ENCODE data around the gene MGMT.
A peak's percentile ranks its signal among the peaks of the same experiment; 100 is the strongest.

MGMT gene

DNA sequence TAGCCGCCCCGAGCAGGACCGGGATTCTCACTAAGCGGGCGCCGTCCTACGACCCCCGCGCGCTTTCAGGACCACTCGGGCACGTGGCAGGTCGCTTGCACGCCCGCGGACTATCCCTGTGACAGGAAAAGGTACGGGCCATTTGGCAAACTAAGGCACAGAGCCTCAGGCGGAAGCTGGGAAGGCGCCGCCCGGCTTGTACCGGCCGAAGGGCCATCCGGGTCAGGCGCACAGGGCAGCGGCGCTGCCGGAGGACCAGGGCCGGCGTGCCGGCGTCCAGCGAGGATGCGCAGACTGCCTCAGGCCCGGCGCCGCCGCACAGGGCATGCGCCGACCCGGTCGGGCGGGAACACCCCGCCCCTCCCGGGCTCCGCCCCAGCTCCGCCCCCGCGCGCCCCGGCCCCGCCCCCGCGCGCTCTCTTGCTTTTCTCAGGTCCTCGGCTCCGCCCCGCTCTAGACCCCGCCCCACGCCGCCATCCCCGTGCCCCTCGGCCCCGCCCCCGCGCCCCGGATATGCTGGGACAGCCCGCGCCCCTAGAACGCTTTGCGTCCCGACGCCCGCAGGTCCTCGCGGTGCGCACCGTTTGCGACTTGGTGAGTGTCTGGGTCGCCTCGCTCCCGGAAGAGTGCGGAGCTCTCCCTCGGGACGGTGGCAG is at the start of gene MGMT:
Gene MGMT, plus strand, starts transcription at position 539 of the 656 bp plus-strand sequence.
- H3K27ac ChIP-seq = peak within 1 kb of the TSS; percentile 73
- TF ChIP-seq, protein P1, sequence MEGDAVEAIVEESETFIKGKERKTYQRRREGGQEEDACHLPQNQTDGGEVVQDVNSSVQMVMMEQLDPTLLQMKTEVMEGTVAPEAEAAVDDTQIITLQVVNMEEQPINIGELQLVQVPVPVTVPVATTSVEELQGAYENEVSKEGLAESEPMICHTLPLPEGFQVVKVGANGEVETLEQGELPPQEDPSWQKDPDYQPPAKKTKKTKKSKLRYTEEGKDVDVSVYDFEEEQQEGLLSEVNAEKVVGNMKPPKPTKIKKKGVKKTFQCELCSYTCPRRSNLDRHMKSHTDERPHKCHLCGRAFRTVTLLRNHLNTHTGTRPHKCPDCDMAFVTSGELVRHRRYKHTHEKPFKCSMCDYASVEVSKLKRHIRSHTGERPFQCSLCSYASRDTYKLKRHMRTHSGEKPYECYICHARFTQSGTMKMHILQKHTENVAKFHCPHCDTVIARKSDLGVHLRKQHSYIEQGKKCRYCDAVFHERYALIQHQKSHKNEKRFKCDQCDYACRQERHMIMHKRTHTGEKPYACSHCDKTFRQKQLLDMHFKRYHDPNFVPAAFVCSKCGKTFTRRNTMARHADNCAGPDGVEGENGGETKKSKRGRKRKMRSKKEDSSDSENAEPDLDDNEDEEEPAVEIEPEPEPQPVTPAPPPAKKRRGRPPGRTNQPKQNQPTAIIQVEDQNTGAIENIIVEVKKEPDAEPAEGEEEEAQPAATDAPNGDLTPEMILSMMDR (conservative IDR thresholded peaks at IDR 0.05) = no peak

GRCh38 chr10:129417870-129418269 is 49.2 kb upstream of the MGMT start:
- H3K27ac ChIP-seq = no peak overlapping the region
- TF ChIP-seq, protein P1 (conservative IDR thresholded peaks at IDR 0.05) = no peak

DNA sequence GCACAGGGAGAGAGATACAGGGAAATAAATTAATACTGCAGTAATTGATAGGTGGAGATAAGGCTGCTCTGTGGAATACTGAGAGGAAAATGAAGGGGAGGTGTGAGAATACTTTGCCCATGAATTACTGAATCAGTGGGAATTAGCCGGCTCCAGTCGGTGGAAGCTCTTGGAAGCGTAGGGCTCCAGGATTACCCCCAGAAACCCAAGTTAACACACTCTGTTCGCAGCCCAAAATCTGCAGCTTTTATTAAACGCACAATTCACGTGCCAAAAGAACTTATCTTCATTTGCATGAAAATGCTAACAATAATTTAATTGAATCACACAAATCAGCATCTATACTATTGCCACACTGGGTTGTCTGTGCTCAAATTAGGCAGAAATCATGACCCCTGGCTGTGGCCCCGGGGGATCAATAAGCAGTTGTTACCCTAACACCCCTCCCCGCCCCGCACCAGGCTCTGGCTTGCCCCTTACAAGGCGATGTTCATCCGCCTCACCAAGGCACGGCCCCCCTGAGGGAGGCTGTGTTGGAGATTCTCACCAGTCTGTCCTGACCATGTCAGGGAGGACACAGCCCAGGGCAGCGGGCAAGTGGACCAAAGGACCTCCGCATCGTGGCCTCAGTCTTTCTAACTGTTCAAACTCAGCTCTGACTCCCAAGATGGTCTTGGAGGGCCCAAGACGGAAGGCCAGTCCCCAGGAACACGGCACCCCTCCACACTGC is 48.4 kb upstream of the MGMT start:
- TF ChIP-seq, protein P1 (conservative IDR thresholded peaks at IDR 0.05) = no peak
- H3K27ac ChIP-seq = no peak overlapping the region

- no peak overlapping the region for H3K27ac ChIP-seq
- TF ChIP-seq, protein P1 (conservative IDR thresholded peaks at IDR 0.05) = no peak
Measured at GRCh38 chr10:129419397-129419796, 47.6 kb upstream of the MGMT start.

DNA sequence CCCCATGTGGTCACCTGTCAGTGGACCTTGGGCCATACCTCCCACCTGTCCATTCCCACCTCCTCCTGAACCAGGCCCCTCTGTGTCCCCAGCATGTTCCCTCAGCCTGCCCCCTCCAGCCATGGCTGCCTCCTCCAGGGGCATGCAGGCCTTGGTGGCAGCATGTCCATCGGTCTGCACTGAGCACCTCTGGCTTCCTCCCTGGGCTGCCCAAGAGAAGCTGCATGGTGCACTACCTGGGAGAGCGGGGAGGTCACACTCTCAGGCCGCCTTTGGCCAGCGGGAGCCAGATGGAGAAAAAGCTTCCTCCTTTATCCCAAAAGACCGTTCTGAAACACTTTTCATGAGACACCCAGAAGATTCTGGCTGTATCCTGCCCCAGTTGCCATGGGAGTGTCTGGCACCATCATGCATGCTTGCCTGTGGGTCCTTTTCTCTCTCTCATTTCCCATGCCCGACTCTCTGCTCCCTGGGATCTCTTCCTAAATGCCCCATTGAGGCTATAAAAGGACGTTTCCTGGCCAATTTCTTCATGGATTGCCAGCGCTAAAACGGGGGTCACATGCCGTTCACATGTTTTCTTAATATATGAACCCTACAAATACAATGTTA is 45.5 kb upstream of the MGMT start:
- no peak overlapping the region for H3K27ac ChIP-seq
- TF ChIP-seq, protein P1 (conservative IDR thresholded peaks at IDR 0.05) = no peak

GRCh38 chr10:129424978-129425377 is 42.1 kb upstream of the MGMT start:
- TF ChIP-seq, protein P1 (conservative IDR thresholded peaks at IDR 0.05) = no peak
- H3K27ac ChIP-seq = no peak overlapping the region

DNA sequence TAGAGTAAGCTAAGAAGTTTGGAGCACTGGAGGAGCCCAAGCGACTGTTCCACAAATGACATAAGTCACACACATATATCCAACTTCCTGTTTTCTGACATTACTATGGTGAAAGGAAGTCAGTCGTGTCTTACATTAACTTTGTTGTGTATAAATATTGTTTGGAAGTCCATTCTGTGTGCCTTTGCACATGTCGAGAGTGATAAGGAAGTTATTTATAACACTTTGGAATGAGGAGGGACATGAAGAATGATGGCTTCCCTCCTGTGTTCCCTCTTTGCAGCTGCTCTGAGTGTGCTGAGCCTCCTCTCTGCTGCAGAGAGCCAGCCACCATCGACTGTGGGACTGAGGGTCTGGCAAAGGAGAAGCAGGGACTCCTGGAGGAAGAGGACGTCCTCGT is 40.4 kb upstream of the MGMT start:
- TF ChIP-seq, protein P1 (conservative IDR thresholded peaks at IDR 0.05) = no peak
- H3K27ac ChIP-seq = no peak overlapping the region

Measured in VCaP (cell line).